ENCODE results near the gene C2orf15.
A peak's percentile ranks its signal among the peaks of the same experiment; 100 is the strongest.

The C2orf15 gene

GRCh38 chr2:99141110-99142108, at the start of gene C2orf15:
TSS of gene C2orf15 (plus strand) at chr2:99141707. CDS start at chr2:99150559, 8,852 bp downstream.
- DNase-seq (ENCODE audit: low read depth), result no peak
- TF ChIP-seq CTCF (IDR thresholded peaks at IDR 0.05; ENCODE audit: control insufficient read depth, insufficient read depth, low read depth, low read length, missing control alignments), result no peak
- peak within 1 kb of the TSS; percentile 75 for H3K4me3 ChIP-seq (ENCODE audit: control insufficient read depth, low read depth, low read length)

GRCh38 chr2:99096728-99097127, 44.8 kb upstream of the C2orf15 start:
- DNase-seq (ENCODE audit: low read depth), result no peak
- H3K4me3 ChIP-seq (ENCODE audit: control insufficient read depth, low read depth, low read length), result no peak overlapping the region
- no peak for TF ChIP-seq CTCF (IDR thresholded peaks at IDR 0.05; ENCODE audit: control insufficient read depth, insufficient read depth, low read depth, low read length, missing control alignments)

GRCh38 chr2:99101697-99102096, 39.8 kb upstream of the C2orf15 start:
- TF ChIP-seq CTCF (IDR thresholded peaks at IDR 0.05; ENCODE audit: control insufficient read depth, insufficient read depth, low read depth, low read length, missing control alignments), result no peak
- DNase-seq (ENCODE audit: low read depth), result no peak
- H3K4me3 ChIP-seq (ENCODE audit: control insufficient read depth, low read depth, low read length), result no peak overlapping the region

GRCh38 chr2:99104006-99104405, 37.5 kb upstream of the C2orf15 start:
- no peak for TF ChIP-seq CTCF (IDR thresholded peaks at IDR 0.05; ENCODE audit: control insufficient read depth, insufficient read depth, low read depth, low read length, missing control alignments)
- DNase-seq (ENCODE audit: low read depth), result no peak
- H3K4me3 ChIP-seq (ENCODE audit: control insufficient read depth, low read depth, low read length), result no peak overlapping the region

GRCh38 chr2:99106913-99107312, 34.6 kb upstream of the C2orf15 start:
- TF ChIP-seq CTCF (IDR thresholded peaks at IDR 0.05; ENCODE audit: control insufficient read depth, insufficient read depth, low read depth, low read length, missing control alignments), result no peak
- no peak for DNase-seq (ENCODE audit: low read depth)
- no peak overlapping the region for H3K4me3 ChIP-seq (ENCODE audit: control insufficient read depth, low read depth, low read length)

GRCh38 chr2:99111236-99111635, 30.3 kb upstream of the C2orf15 start:
- H3K4me3 ChIP-seq (ENCODE audit: control insufficient read depth, low read depth, low read length), result no peak overlapping the region
- no peak for DNase-seq (ENCODE audit: low read depth)
- TF ChIP-seq CTCF (IDR thresholded peaks at IDR 0.05; ENCODE audit: control insufficient read depth, insufficient read depth, low read depth, low read length, missing control alignments), result no peak
